ENCODE measurements around the gene C11orf54.
A peak's percentile ranks its signal among the peaks of the same experiment; 100 is the strongest.

Gene C11orf54

GRCh38 chr11:93741094-93741881, at the start of gene C11orf54, which contains the start of gene TAF1D:
Gene C11orf54, plus strand, starts transcription at chr11:93741672. Its CDS starts 5,722 bp downstream, at chr11:93747394.
Gene TAF1D, minus strand, starts transcription at chr11:93741495. Its CDS starts 2,191 bp downstream, at chr11:93739304.
- DNase-seq (ENCODE audit: low read depth), result peak; percentile 96

DNA sequence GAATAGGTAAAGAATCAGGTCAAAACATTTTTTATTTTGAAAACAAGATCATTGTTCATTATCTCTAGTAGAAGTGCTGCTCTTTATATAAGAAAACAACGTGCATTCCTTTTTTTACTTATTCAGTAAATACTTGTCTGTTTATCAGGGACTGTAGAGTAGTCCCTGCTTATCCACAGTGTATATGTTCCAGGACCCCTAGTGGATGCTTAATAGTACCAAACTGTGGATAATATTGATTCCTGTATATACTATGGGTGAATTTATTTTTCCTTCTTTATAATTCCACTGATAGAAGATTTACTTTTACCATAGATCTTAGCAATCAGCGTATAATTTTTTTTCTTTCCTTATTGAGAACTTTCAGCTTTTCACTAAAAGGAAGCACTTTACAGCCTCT, 47.4 kb upstream of the C11orf54 start:
- DNase-seq (ENCODE audit: low read depth), result no peak

DNA sequence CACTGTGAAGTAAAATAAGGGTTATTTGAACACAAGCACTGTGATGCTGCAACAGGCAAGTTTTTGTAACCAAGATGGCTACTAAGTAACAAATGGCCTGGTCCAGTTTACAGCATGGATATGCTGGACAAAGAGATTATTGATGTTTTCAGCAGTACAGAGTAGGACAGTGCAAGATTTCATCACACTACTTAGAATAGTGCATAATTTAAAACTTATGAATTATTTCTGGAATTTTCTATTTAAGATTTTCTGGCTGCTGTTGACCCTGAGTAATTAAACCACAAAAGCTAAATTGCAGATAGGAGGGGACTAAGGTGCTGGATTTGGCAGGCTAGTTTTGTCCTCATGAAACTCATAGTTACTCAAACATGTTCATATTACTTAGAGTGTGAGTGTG, 46.9 kb upstream of the C11orf54 start:
- DNase-seq (ENCODE audit: low read depth), result no peak

DNA sequence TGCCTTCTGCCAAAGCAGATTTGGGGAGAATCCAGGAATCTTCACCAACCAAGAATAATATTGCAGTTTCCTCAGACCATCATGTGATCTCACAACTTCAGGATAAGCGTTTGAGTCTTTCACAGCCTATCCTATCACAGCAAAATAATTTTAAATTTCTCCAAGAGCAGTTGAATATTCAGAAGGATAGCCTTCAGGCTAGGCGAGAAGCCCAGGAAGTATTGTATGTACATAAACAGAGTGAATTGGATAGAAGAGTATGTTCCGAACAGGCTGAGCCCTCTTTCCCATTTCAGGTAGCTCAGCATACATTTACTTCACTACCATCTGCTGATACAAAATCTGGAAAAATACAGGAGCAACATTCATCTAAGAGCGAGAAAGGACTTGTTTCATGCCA, 43.9 kb upstream of the C11orf54 start:
- no peak for DNase-seq (ENCODE audit: low read depth)

DNA sequence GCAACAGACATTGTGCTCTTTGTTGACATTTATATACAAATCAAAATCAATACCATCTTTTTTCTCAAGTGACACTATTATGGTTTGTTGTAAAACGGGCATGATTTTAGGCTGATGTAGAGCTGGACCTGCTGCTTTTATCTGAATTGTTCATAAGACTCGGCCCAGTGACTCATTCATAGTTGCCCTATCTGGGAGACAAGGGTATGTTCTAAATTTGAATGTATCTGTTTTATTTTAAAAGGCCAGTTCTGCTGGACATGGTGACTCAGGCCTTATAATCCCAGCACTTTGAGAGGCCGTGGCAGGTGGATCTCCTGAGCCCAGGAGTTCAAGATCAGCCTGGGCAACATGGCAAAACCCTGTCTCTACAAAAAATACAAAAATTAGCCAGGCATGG, 40.6 kb upstream of the C11orf54 start:
- no peak for DNase-seq (ENCODE audit: low read depth)

DNA sequence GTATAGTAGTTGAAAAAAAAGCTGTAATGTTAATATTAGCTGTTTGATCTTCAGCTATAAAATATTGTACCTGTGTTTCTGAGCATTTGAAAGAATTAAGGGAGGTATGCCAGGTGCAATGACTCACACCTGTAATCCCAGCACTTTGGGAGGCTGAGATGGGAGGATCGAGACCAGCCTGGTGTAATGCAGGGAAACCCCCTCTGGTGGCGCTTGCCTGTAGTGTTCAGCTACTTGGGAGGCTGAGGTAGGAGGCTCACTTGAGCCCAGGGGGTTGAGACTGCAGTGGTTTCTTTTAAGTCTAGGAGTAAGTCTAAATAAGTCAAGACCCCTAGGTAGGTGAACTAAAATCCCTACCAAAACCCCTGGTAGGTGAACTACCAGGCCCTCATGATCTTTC, 37.2 kb upstream of the C11orf54 start:
- no peak for DNase-seq (ENCODE audit: low read depth)

DNA sequence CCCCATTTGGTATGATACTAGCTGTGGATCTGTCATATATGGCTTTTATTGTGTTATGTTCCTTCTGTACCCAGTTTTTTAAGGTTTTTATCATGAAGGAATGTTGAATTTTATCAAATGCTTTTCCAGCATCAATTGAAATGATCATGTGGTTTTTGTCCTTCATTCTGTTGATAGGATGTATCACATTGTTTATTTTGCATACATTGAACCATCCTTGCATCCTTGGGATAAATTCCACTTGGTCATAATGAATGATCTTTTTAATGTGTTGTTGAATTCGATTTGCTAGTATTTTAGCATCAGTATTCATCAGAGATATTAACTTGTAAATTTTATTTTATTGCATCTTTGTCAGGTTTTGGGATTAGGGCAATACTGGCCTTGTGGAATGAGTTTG, 31.2 kb upstream of the C11orf54 start:
- no peak for DNase-seq (ENCODE audit: low read depth)

DNA sequence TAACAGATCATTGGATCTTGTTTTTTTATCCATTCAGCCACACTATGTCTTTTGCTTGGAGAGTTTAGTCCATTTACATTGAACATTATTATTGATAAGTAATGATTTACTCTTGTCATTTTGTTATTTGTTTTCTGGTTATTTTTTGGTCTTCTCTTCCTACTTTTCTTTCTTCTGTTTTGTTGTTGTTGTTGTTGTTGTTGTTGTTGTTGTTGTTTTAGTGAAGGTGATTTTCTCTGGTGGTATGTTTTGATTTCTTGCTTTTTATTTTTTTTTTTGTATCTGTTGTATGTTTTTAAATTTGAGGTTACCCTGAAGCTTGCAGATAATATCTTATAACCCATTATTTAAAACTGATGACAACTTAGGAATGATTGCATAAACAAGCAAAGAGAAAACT, 28.8 kb upstream of the C11orf54 start:
- DNase-seq (ENCODE audit: low read depth), result no peak

- no peak for DNase-seq (ENCODE audit: low read depth)
Measured at GRCh38 chr11:93715797-93716396, 25.6 kb upstream of the C11orf54 start.

- no peak for DNase-seq (ENCODE audit: low read depth)
Measured at GRCh38 chr11:93717501-93717900, 24.0 kb upstream of the C11orf54 start.

DNA sequence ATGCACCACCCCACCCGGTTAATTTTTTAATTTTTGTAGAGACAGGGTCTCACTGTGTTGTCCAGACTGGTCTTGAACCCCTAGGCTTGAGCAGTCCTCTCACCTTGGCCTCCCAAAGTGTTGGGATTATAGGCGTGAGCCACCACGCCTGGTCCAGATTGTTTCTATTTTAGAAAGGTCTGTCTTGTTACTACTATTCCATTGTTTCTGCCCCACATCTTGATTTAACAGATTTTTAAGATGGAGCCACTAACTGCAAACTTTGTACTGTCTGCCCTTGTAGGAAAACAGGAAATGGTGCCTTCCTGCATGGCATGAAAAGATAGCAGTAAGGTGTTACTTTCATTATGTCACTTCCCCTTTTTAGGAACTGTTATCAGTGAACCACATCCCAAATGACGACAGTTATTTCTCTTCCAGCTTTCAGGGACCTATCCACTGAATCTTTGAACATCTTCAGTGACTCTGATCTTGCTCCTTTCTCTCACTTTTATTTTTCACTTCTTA, 23.4 kb upstream of the C11orf54 start:
- DNase-seq (ENCODE audit: low read depth), result no peak

DNA sequence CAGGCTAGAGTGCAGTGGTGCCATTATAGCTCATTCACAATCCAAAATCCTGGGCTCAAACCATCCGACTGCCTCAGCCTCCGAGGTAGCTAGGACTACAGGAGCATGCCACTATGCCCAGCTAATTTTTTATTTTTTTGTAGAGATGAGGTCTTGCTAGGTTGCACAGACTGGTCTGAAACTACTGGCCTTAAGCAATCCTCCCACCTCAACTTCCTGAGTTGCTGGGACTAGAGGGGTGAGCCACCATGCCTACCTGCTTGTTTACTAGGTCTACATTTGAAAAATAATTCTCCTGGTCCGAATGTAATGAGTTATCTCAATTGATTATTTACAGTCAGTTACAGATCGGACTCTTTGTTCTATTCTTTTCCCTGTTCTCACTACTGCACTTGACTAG, 22.2 kb upstream of the C11orf54 start:
- DNase-seq (ENCODE audit: low read depth), result no peak

DNA sequence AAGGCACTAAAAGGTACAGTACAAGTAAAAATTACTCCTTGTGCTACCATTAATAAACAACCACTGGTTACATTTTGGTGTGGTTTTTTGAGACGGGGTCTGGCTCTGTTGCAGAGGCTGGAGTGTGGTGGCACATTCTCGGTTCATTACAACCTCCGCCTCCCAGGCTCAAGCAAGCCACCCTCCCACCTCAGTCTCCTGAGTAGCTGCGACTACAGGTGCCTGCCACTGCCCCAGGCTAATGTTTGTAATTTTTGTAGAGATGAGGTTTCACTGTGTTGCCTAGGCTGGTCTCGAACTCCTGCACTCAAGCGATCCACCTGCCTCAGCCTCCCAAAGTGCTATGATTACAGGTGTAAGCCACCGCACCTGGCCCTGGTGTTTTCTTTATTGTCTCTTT, 20.9 kb upstream of the C11orf54 start:
- no peak for DNase-seq (ENCODE audit: low read depth)

- DNase-seq (ENCODE audit: low read depth), result no peak
Measured at GRCh38 chr11:93724089-93724488, 17.4 kb upstream of the C11orf54 start.

GRCh38 chr11:93727985-93728791, 13.3 kb upstream of the C11orf54 start:
- peak; percentile 55 for DNase-seq (ENCODE audit: low read depth)

GRCh38 chr11:93728792-93729128, 12.7 kb upstream of the C11orf54 start:
- no peak for DNase-seq (ENCODE audit: low read depth)

GRCh38 chr11:93729129-93729616, 12.3 kb upstream of the C11orf54 start:
- no peak for DNase-seq (ENCODE audit: low read depth)

DNA sequence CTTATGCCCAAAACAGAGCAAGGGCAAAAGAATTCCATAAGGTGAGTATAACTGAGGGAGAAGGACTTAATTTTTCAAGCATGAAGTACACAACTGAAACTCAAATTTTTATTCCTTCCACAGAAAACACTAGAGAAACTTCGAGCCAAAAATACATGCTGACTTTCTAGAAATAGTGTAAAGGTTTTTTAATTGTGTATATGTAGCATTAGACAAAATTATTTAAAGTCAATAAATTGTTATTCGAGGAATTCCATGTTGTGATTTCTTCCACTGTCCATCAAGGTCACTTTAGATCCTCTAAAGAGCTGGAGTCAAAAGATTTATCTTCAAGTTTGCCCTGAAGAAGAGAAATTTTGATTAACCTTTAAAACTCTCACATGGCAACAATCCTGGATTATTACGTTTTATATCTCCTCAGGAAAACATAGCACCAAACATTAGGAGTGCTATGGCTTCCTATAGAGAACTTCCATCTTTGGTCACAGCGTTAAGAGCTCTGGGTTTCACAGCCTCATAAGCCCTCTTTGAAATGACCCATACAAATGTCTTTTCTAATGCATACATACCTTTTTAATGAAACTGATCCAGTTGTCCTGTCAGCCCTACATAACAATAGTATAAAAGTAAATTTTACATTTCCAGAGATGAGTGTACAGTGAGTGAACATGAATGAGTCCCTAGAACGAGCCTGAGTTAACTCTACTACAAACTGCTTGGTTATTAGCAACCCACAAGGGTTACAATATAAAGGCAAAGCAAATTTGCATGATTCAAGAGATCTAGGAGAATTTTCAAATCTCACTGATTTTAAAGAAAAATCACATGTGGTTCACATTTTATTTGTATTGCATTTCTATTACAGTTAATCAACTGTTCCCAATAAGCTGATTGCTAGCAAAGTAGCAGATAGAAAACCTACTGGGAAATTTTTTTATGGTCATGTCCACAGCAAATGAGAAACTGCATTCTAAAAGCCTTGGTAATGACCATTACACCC, 11.1 kb upstream of the C11orf54 start:
- no peak for DNase-seq (ENCODE audit: low read depth)

DNA sequence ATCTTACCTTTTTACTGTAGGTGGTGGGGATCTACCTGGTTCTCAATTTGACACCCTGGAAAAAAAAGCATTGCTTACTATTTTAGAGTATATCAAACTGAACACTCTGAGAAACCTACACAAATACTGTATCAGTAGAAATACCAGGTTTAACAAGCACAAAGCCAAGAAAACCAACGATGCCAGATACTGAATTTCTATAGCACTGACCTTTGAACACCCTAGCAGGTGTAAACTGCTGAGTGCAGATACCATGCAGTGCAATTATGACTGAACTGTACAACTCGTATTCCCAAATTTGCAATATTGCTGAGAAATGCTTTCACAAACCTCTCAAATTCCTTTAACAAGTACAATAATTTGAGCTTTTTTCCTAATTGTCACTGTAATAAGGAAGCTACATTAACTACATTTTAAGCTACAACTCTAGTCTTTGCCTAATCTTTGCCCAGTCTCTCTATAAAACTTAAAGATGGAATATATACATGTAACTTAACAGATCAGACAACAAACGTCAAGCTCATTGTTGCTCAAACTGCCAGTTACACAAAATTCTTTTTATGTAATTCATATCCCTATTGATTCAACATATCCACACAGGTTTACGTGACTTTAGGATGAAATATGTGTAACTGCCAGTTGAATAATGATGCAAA, 9.1 kb upstream of the C11orf54 start:
- no peak for DNase-seq (ENCODE audit: low read depth)

- DNase-seq (ENCODE audit: low read depth), result no peak
Measured at GRCh38 chr11:93733474-93733873, 8.0 kb upstream of the C11orf54 start.
